Ovary (tissue), 3 donors: ENCODE results near the gene WIPF3.

ENCODE experiments used
- EP300 ChIP-seq: sonication (generic); formaldehyde crosslinking; IDR thresholded peaks from one replicate; pipeline ENCODE4 v1.6.1; 2017; ENCODE audit warnings: antibody characterized with exemption
- POLR2A ChIP-seq: fragments of 450-650 bp; IDR thresholded peaks from one replicate; pipeline ENCODE4 v1.6.1; 2017; ENCODE audit warnings: antibody characterized with exemption, mild to moderate bottlenecking, moderate library complexity
- TF ChIP-seq, protein P1 (sequence below), 3 donors: fragments of 450-650 bp in 2 of 3; fragments of 200-600 bp in 1 of 3; IDR thresholded peaks; one replicate each; pipeline versions ENCODE4 v1.5.1 to v1.8.0; 2016 to 2022; ENCODE audit warnings: antibody characterized with exemption in 3 of 3, mild to moderate bottlenecking in 1 of 3
- donor health status: DM: no; HTN: no; CAD: no.

DNA sequence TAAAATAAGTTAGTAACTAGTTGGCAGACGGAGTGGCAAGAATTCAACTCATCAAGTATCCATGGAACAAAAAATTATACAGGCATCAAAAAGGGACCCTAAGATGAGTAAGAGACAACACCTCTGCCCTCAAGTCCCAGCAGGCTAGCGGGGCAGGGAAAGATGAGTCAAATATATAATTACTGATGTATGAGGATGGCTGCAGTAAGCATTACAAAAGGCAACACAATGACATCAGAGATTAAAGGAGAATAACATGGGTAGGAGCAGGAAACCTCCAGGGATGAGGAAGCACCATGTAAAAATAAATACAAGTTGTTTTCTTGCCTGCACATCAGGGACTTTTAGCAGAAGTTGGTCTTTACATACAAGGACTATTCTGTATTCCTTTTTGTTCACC, 133.9 kb downstream of the WIPF3 start:
- TF ChIP-seq, protein P1, sequence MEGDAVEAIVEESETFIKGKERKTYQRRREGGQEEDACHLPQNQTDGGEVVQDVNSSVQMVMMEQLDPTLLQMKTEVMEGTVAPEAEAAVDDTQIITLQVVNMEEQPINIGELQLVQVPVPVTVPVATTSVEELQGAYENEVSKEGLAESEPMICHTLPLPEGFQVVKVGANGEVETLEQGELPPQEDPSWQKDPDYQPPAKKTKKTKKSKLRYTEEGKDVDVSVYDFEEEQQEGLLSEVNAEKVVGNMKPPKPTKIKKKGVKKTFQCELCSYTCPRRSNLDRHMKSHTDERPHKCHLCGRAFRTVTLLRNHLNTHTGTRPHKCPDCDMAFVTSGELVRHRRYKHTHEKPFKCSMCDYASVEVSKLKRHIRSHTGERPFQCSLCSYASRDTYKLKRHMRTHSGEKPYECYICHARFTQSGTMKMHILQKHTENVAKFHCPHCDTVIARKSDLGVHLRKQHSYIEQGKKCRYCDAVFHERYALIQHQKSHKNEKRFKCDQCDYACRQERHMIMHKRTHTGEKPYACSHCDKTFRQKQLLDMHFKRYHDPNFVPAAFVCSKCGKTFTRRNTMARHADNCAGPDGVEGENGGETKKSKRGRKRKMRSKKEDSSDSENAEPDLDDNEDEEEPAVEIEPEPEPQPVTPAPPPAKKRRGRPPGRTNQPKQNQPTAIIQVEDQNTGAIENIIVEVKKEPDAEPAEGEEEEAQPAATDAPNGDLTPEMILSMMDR (IDR thresholded peaks at IDR 0.05) = no peak
- TF ChIP-seq POLR2A (no peak), EP300 (no peak)
